Skeletal muscle tissue (tissue), 5 donors: Measurements from ENCODE around the gene AUTS2. TPM values are rescaled to one million over a fixed set of nuclear protein-coding genes. Genes with fewer than 3 reads are reported as not detected.

ENCODE experiments used
- H3K27ac ChIP-seq: one replicate; pipeline ENCODE4 v1.7.0; 2013; ENCODE audit warnings: mild to moderate bottlenecking, low read depth, low read length, inconsistent platforms
- H3K27me3 ChIP-seq, 3 donors: one replicate each; pipeline ENCODE4 v1.7.0; 2013; ENCODE audit warnings: low read length in 3 of 3; ENCODE audit not compliant: control insufficient read depth in 3 of 3, insufficient read depth in 3 of 3
- H3K36me3 ChIP-seq, 3 donors: one replicate each; pipeline ENCODE4 v1.7.0; 2013; ENCODE audit warnings: low read length in 3 of 3; ENCODE audit not compliant: control insufficient read depth in 3 of 3, insufficient read depth in 3 of 3
- H3K4me1 ChIP-seq, 3 donors: one replicate each; pipeline ENCODE4 v1.7.0; 2013; ENCODE audit warnings: low read length in 3 of 3, mild to moderate bottlenecking in 3 of 3; ENCODE audit not compliant: control insufficient read depth in 3 of 3, insufficient read depth in 3 of 3
- H3K4me3 ChIP-seq, 3 donors: one replicate each; pipeline ENCODE4 v1.7.0; 2013; ENCODE audit warnings: low read length in 3 of 3
- H3K9ac ChIP-seq, 3 donors: one replicate each; pipeline ENCODE4 v1.7.0; 2013; ENCODE audit warnings: low read length in 3 of 3, mild to moderate bottlenecking in 3 of 3, moderate library complexity in 2 of 3, low read depth in 1 of 3
- H3K9me3 ChIP-seq, 3 donors: one replicate each; pipeline ENCODE4 v1.7.0; 2013; ENCODE audit warnings: low read length in 3 of 3; ENCODE audit not compliant: control insufficient read depth in 3 of 3
- small RNA-seq: library from RNA; depleted of rRNA; stranded (forward); fragments of <200 nt; gene quantifications from one replicate; pipeline ENCODE3, GENCODE V24; 2014
- total RNA-seq: library from RNA; depleted of rRNA; stranded (reverse); fragments of >200 nt; gene quantifications from one replicate; pipeline ENCODE4 v1.2.3, GENCODE V29; 2014
- donor health status: Osteomylitis.

AUTS2 gene
- total RNA-seq, 1 donor from 2014 or later, result 43.3 TPM

DNA sequence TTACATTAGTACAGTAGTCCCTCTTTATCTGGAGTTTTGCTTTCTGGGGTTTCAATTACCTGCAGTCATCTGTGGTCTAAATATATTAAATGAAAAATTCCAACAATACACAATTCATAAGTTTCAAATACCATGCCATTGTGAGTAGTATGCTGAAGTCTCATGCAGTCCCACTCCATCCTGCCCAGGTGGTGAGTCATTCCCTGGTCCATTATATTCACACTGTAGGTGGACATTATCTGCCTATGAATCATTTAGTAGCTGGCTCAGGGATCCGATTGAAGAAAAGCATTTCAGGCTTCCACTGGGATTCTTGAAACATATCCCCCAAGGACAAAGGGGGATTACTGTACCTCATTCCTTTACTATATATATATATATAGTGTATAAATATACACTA, 1235.5 kb downstream of the AUTS2 start:
- H3K36me3 ChIP-seq, result no peaks in the 10 kb centered on the region
- no peak overlapping the region for H3K27ac ChIP-seq
- H3K27me3 ChIP-seq, result peaks cover 4 to 12% (median 12%) of the 10 kb centered on the region in 3 donors
- H3K4me1 ChIP-seq, result peaks cover 6 to 7% (median 7%) of the 10 kb centered on the region in 3 donors
- H3K4me3 ChIP-seq, result no peak overlapping the region
- H3K9me3 ChIP-seq, result peaks cover 0 to 4% (median 0%) of the 10 kb centered on the region in 3 donors
- H3K9ac ChIP-seq, result no peak overlapping the region

DNA sequence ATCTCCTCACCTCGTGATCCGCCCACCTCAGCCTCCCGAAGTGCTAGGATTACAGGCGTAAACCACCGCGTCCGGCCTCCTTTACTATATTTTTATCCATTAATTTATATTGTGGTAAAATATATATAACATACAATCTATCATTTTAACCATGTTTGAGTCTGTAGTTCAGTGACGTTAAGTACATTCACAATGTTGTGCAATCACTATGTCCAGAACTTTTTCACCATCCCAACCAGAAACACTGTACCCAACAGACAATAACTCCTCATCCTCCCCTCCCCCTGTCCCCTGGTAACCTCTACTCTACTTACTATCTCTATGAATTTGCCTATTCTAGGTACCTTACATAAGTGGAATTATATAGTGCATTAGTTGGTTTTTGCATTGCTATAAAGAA, 1236.1 kb downstream of the AUTS2 start:
- Histone ChIP-seq H3K9me3 (peaks cover 0 to 4% (median 0%) of the 10 kb centered on the region in 3 donors), H3K36me3 (no peaks in the 10 kb centered on the region), H3K4me1 (peaks cover 4 to 5% (median 5%) of the 10 kb centered on the region in 3 donors), H3K4me3 (no peak overlapping the region), H3K27me3 (peaks cover 0 to 11% (median 8%) of the 10 kb centered on the region in 3 donors), H3K9ac (no peak overlapping the region), H3K27ac (no peak overlapping the region)

DNA sequence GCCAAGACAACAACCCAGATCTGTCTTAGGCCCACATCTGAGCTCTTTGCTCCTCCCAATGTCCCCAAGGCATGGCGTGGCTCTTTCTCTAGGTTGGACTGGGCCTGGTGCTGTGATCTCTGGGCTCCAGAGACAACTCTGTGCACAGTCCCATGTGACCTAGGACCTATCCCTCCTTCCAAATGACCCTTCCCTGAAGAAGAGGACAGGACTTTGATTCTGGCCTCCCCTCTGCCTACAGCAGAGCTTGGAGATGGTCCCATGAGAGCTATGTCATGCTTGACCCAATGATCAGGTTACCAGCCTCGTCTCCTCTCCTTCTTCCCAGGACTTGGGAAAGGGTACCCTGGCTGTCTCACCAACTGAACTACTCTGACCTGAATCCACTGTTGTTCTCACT, 1237.4 kb downstream of the AUTS2 start:
- no peak overlapping the region for H3K27ac ChIP-seq
- peaks cover 0 to 7% (median 0%) of the 10 kb centered on the region in 3 donors for H3K27me3 ChIP-seq
- no peaks in the 10 kb centered on the region for H3K4me1 ChIP-seq
- H3K36me3 ChIP-seq, result no peaks in the 10 kb centered on the region
- H3K4me3 ChIP-seq, result no peak overlapping the region
- H3K9me3 ChIP-seq, result peaks cover 0 to 4% (median 0%) of the 10 kb centered on the region in 3 donors
- no peak overlapping the region for H3K9ac ChIP-seq

DNA sequence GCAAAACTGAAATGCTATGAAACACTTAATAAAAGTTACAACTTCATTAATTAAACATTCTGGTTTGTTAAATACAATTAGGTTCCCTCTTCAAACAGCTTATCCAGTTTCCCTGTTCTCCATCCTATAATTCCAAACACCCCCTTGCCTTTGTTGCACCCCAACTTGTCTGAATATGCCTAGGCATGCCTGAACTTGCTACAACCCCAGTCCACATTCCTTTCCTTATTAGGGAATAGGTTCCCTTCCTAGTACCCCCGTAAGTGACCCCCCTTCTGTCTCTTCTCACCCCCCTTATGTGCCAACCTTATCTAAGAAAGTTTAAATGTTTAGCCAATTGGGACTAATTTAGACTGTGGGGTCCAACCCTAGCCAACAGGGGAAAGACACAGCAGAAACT, 1238.0 kb downstream of the AUTS2 start:
- Histone ChIP-seq H3K36me3 (no peaks in the 10 kb centered on the region), H3K9me3 (peaks cover 0 to 4% (median 0%) of the 10 kb centered on the region in 3 donors), H3K27ac (no peak overlapping the region), H3K4me1 (no peaks in the 10 kb centered on the region), H3K4me3 (no peak overlapping the region), H3K9ac (no peak overlapping the region), H3K27me3 (peaks cover 0 to 7% (median 0%) of the 10 kb centered on the region in 3 donors)

DNA sequence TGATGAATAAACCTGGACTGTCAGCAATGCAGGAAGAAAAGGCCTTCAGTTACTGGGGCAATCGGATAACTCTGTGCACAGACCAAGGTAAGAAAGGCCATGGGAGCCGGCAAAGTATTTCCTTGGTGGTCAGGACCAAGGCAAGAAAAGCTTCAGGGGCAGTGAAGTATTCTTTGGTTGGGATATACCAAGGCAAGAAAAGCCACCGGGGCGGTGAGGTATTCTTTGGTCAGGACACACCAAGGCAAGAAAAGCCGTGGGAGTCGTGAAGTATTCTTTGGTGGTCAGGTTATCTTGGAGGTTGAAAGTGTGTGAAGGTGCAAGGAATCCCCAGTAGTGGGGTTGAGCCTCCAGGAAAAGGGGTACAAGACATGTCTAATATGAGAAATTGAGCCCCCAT, 1238.7 kb downstream of the AUTS2 start:
- Histone ChIP-seq H3K9ac (no peak overlapping the region), H3K27me3 (peaks cover 0 to 7% (median 0%) of the 10 kb centered on the region in 3 donors), H3K4me1 (no peaks in the 10 kb centered on the region), H3K9me3 (peaks cover 0 to 4% (median 0%) of the 10 kb centered on the region in 3 donors), H3K4me3 (no peak overlapping the region), H3K27ac (no peak overlapping the region), H3K36me3 (no peaks in the 10 kb centered on the region)

DNA sequence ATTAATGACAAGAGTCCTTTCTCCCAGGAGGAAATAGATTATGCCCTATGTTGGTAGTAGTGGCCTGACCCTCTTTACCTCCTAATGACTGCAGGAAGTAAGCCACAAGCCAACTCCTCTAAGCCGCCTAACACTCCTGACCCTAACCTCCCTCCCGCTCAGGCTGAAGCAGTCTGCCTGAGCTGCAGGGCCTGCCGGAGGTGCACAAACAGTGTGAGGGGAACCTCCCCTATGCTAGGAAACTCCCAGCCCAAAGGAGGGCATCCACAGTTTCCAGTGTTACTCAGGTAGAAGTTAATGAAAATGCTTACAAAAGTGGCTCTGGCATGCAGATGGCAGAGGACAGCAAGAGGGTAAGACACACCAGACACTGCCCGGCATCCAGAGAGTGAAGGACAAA, 1239.3 kb downstream of the AUTS2 start:
- no peak overlapping the region for H3K27ac ChIP-seq
- H3K36me3 ChIP-seq, result no peaks in the 10 kb centered on the region
- no peak overlapping the region for H3K9ac ChIP-seq
- peaks cover 0 to 7% (median 0%) of the 10 kb centered on the region in 3 donors for H3K27me3 ChIP-seq
- H3K9me3 ChIP-seq, result peaks cover 0 to 4% (median 0%) of the 10 kb centered on the region in 3 donors
- H3K4me1 ChIP-seq, result no peaks in the 10 kb centered on the region
- no peak overlapping the region for H3K4me3 ChIP-seq

DNA sequence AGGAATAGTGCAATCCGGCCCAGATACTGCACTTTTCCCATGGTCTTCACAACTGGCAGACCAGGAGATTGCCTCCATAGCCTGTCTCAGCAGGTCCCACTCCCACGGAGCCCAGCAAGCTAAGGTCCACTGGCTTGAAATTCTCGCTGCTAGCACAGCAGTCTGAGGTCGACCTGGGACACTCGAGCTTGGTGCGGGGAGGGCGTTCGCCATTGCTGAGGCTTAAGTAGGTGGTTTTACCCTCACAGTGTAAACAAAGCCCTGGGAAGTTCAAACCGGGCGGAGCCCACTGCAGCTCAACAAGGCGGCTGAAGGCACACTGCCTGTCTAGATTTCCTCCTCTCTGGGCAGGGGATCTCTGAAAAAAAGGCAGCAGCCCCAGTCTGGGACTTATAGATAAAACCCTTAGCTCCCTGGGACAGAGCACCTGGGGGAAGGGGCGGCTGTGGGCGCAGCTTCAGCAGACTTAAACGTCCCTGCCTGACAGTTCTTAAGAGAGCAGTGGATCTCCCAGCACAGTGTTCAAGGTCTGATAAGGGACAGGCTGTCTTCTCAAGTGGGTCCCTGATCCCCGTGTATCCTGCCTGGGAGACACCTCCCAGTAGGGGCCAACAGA, 1240.1 kb downstream of the AUTS2 start:
- Histone ChIP-seq H3K36me3 (no peaks in the 10 kb centered on the region), H3K9ac (no peak overlapping the region), H3K27ac (no peak overlapping the region), H3K4me3 (no peak overlapping the region), H3K27me3 (peaks cover 0 to 7% (median 0%) of the 10 kb centered on the region in 3 donors), H3K9me3 (peaks cover 0 to 4% (median 0%) of the 10 kb centered on the region in 3 donors), H3K4me1 (no peaks in the 10 kb centered on the region)

Small RNA genes within 50 kb of the gene (small RNA-seq; reads per million reads assigned to genes)
- not detected for gene AC073873.1
